GM20000 (cell line): ENCODE measurements around the gene RAD51AP1.

ENCODE experiments used
- DNase-seq: peaks from one replicate; pipeline ENCODE4 v3.0.0; 2012; ENCODE audit warnings: low spot score
- CTCF ChIP-seq: IDR thresholded peaks from 2 replicates; pipeline ENCODE4 v1.5.1; 2012; ENCODE audit warnings: mild to moderate bottlenecking, control low read depth; ENCODE audit errors: extremely low read depth, missing control alignments

The RAD51AP1 gene

GRCh38 chr12:4566474-4566873 is 27.8 kb downstream of the RAD51AP1 start:
- TF ChIP-seq CTCF: no peak
- no peak for DNase-seq

- TF ChIP-seq CTCF: no peak
- DNase-seq: peak; percentile 53
Measured at GRCh38 chr12:4567073-4567881, 28.6 kb downstream of the RAD51AP1 start.

GRCh38 chr12:4569261-4569660 is 30.6 kb downstream of the RAD51AP1 start:
- DNase-seq: no peak
- TF ChIP-seq CTCF: no peak

- DNase-seq: no peak
- no peak for TF ChIP-seq CTCF
Measured at GRCh38 chr12:4572680-4573079, 34.0 kb downstream of the RAD51AP1 start.

GRCh38 chr12:4579305-4580102 is 40.8 kb downstream of the RAD51AP1 start:
- DNase-seq: peak; percentile 44
- TF ChIP-seq CTCF: peak; percentile 20

GRCh38 chr12:4580281-4580688 is 41.6 kb downstream of the RAD51AP1 start:
- DNase-seq: no peak
- no peak for TF ChIP-seq CTCF

GRCh38 chr12:4584281-4584680 is 45.6 kb downstream of the RAD51AP1 start:
- DNase-seq: no peak
- TF ChIP-seq CTCF: no peak
